ENCODE results near the gene QKI.

Gene QKI

GRCh38 chr6:163545370-163545769 is 130.9 kb downstream of the QKI start:
- no peak for DNase-seq (ENCODE audit: low read depth)
- no peak overlapping the region for H3K4me3 ChIP-seq (ENCODE audit: low read depth, low read length)
- TF ChIP-seq MYC (IDR thresholded peaks at IDR 0.05; ENCODE audit: low read depth, low read length) (no peak), POLR2A (IDR thresholded peaks at IDR 0.05; ENCODE audit: extremely low read depth, insufficient read length) (no peak), MAX (IDR thresholded peaks at IDR 0.05; ENCODE audit: low read depth, low read length) (no peak), CTCF (IDR thresholded peaks at IDR 0.05; ENCODE audit: low read depth, low read length) (no peak)

- H3K4me3 ChIP-seq (ENCODE audit: low read depth, low read length): no peak overlapping the region
- TF ChIP-seq POLR2A (IDR thresholded peaks at IDR 0.05; ENCODE audit: extremely low read depth, insufficient read length) (no peak), CTCF (IDR thresholded peaks at IDR 0.05; ENCODE audit: low read depth, low read length) (no peak), MAX (IDR thresholded peaks at IDR 0.05; ENCODE audit: low read depth, low read length) (no peak), MYC (IDR thresholded peaks at IDR 0.05; ENCODE audit: low read depth, low read length) (no peak)
- DNase-seq (ENCODE audit: low read depth): no peak
Measured at GRCh38 chr6:163547287-163547686, 132.8 kb downstream of the QKI start.

- H3K4me3 ChIP-seq (ENCODE audit: low read depth, low read length): no peak overlapping the region
- DNase-seq (ENCODE audit: low read depth): no peak
- TF ChIP-seq MAX (IDR thresholded peaks at IDR 0.05; ENCODE audit: low read depth, low read length) (no peak), POLR2A (IDR thresholded peaks at IDR 0.05; ENCODE audit: extremely low read depth, insufficient read length) (no peak), MYC (IDR thresholded peaks at IDR 0.05; ENCODE audit: low read depth, low read length) (no peak), CTCF (IDR thresholded peaks at IDR 0.05; ENCODE audit: low read depth, low read length) (no peak)
Measured at GRCh38 chr6:163548624-163549023, 134.1 kb downstream of the QKI start.

GRCh38 chr6:163554032-163554431 is 139.5 kb downstream of the QKI start:
- H3K4me3 ChIP-seq (ENCODE audit: low read depth, low read length): no peak overlapping the region
- no peak for DNase-seq (ENCODE audit: low read depth)
- TF ChIP-seq MYC (IDR thresholded peaks at IDR 0.05; ENCODE audit: low read depth, low read length) (no peak), POLR2A (IDR thresholded peaks at IDR 0.05; ENCODE audit: extremely low read depth, insufficient read length) (no peak), MAX (IDR thresholded peaks at IDR 0.05; ENCODE audit: low read depth, low read length) (no peak), CTCF (IDR thresholded peaks at IDR 0.05; ENCODE audit: low read depth, low read length) (no peak)

- peak; percentile 72 for DNase-seq (ENCODE audit: low read depth)
- H3K4me3 ChIP-seq (ENCODE audit: low read depth, low read length): no peak overlapping the region
- TF ChIP-seq MAX (IDR thresholded peaks at IDR 0.05; ENCODE audit: low read depth, low read length): no peak
- TF ChIP-seq CTCF (IDR thresholded peaks at IDR 0.05; ENCODE audit: low read depth, low read length): peak; percentile 70
Measured at GRCh38 chr6:163554663-163555062, 140.1 kb downstream of the QKI start.

GRCh38 chr6:163559661-163560060 is 145.1 kb downstream of the QKI start:
- DNase-seq (ENCODE audit: low read depth): no peak

More at GRCh38 chr6:163559661-163560060, 145.1 kb downstream of the QKI start:
- TF ChIP-seq MAX (IDR thresholded peaks at IDR 0.05; ENCODE audit: low read depth, low read length) (no peak), POLR2A (IDR thresholded peaks at IDR 0.05; ENCODE audit: extremely low read depth, insufficient read length) (no peak), CTCF (IDR thresholded peaks at IDR 0.05; ENCODE audit: low read depth, low read length) (no peak)
- H3K4me3 ChIP-seq (ENCODE audit: low read depth, low read length): no peak overlapping the region
